WTC11 (cell line): ENCODE measurements around the gene LRR1. TPM values are rescaled to one million over a fixed set of nuclear protein-coding genes. Genes with fewer than 3 reads are reported as not detected.

Source experiments
- ATAC-seq: fragments of 200-7000 bp; cut with Tn5 transposase; 2 replicates; pipeline ENCODE4 v1.10.0; 2021; ENCODE audit warnings: mild to moderate bottlenecking, moderate library complexity
- CTCF ChIA-PET: fragments of 300-600 bp; sonication (Branson Sonifier 250); formaldehyde crosslinking; loops from one replicate; lab custom pipeline; 2021; ENCODE audit warnings: antibody characterized with exemption; lab: Charles Lee
- POLR2A ChIA-PET: fragments of 350-600 bp; sonication (Branson Sonifier 250); formaldehyde crosslinking; loops from one replicate; lab custom pipeline; 2021; ENCODE audit warnings: antibody characterized with exemption; lab: Charles Lee
- DNase-seq: peaks from one replicate; pipeline ENCODE4 v3.0.0; 2021; ENCODE audit warnings: low spot score
- H3K27ac Mint-ChIP-seq: 2 replicates; pipeline ENCODE4 v1.8.0; 2021; ENCODE audit warnings: mixed read lengths
- H3K27me3 Mint-ChIP-seq: 2 replicates; pipeline ENCODE4 v1.8.0; 2021; ENCODE audit warnings: low read depth, mild to moderate bottlenecking, moderate library complexity, mixed read lengths
- H3K36me3 Mint-ChIP-seq: 2 replicates; pipeline ENCODE4 v1.8.0; 2021; ENCODE audit warnings: mixed read lengths
- H3K4me1 Mint-ChIP-seq: 2 replicates; pipeline ENCODE4 v1.8.0; 2022; ENCODE audit warnings: mixed read lengths
- H3K4me3 Mint-ChIP-seq: 2 replicates; pipeline ENCODE4 v1.8.0; 2021; ENCODE audit warnings: mild to moderate bottlenecking, moderate library complexity, mixed read lengths
- H3K9me3 Mint-ChIP-seq: 2 replicates; pipeline ENCODE4 v1.8.0; 2021; ENCODE audit warnings: mixed read lengths
- E2F1 ChIP-seq: sonication (generic); formaldehyde crosslinking; IDR thresholded peaks from 2 replicates; pipeline ENCODE4 v1.8.0; 2022; ENCODE audit warnings: mild to moderate bottlenecking, missing genetic modification reagents
- ERG ChIP-seq: fragments of 250-450 bp; sonication (Bioruptor Pico); IDR thresholded peaks from 2 replicates; pipeline ENCODE4 v1.8.0; 2021; ENCODE audit warnings: mild to moderate bottlenecking
- ESRRA ChIP-seq: sonication (generic); formaldehyde crosslinking; IDR thresholded peaks from 2 replicates; pipeline ENCODE4 v1.8.1; 2022; ENCODE audit warnings: mild to moderate bottlenecking, missing genetic modification reagents, borderline replicate concordance
- IRF1 ChIP-seq: sonication (generic); formaldehyde crosslinking; IDR thresholded peaks from 2 replicates; pipeline ENCODE4 v1.8.0; 2023; ENCODE audit warnings: missing genetic modification reagents
- KAT7 ChIP-seq: sonication (generic); formaldehyde crosslinking; IDR thresholded peaks from 2 replicates; pipeline ENCODE4 v1.8.1; 2023; ENCODE audit warnings: missing genetic modification reagents, mild to moderate bottlenecking, borderline replicate concordance
- MLX ChIP-seq: sonication (generic); formaldehyde crosslinking; IDR thresholded peaks from 2 replicates; pipeline ENCODE4 v1.8.1; 2023; ENCODE audit warnings: mild to moderate bottlenecking, missing genetic modification reagents, moderate library complexity
- MYBL2 ChIP-seq: sonication (generic); formaldehyde crosslinking; IDR thresholded peaks from 2 replicates; pipeline ENCODE4 v1.8.1; 2023; ENCODE audit warnings: mild to moderate bottlenecking, moderate library complexity, missing genetic modification reagents
- NFYB ChIP-seq: sonication (generic); formaldehyde crosslinking; conservative IDR thresholded peaks from 2 replicates; pipeline ENCODE4 v1.8.0; 2022; ENCODE audit warnings: low read depth, missing genetic modification reagents
- SP1 ChIP-seq: sonication (generic); formaldehyde crosslinking; conservative IDR thresholded peaks from 2 replicates; pipeline ENCODE4 v1.8.1; 2022; ENCODE audit warnings: missing genetic modification reagents
- STAT6 ChIP-seq: sonication (generic); formaldehyde crosslinking; conservative IDR thresholded peaks from 2 replicates; pipeline ENCODE4 v1.8.1; 2023; ENCODE audit warnings: mild to moderate bottlenecking, low read depth, missing genetic modification reagents, moderate library complexity
- TEAD4 ChIP-seq: sonication (generic); formaldehyde crosslinking; IDR thresholded peaks from 2 replicates; pipeline ENCODE4 v1.8.0; 2022; ENCODE audit warnings: mild to moderate bottlenecking, missing genetic modification reagents
- ZBTB43 ChIP-seq: sonication (generic); formaldehyde crosslinking; IDR thresholded peaks from 2 replicates; pipeline ENCODE4 v1.8.1; 2023; ENCODE audit warnings: mild to moderate bottlenecking, missing genetic modification reagents
- ZMAT4 ChIP-seq: fragments of 250-450 bp; sonication (Bioruptor Pico); IDR thresholded peaks from 2 replicates; pipeline ENCODE4 v1.9.0; 2021; ENCODE audit warnings: mild to moderate bottlenecking
- ZNF423 ChIP-seq: fragments of 250-450 bp; sonication (Bioruptor Pico); IDR thresholded peaks from 2 replicates; pipeline ENCODE4 v2.1.2; 2022; ENCODE audit warnings: mild to moderate bottlenecking, moderate library complexity
- total RNA-seq: library from RNA; stranded (reverse); gene quantifications from 3 replicates; pipeline ENCODE4 v1.2.3, GENCODE V29; 2021

The LRR1 gene
- total RNA-seq, 1 experiment from 2014 or later = 42.6 TPM

GRCh38 chr14:49594347-49595091, 4.2 kb upstream of the LRR1 start:
- DNase-seq (no peak), ATAC-seq (no peak)
- H3K27me3 Mint-ChIP-seq = peaks cover 6% of the 10 kb centered on the region
- no peak overlapping the region for H3K4me3 Mint-ChIP-seq
- POLR2A ChIA-PET = interaction anchor here (1.0 to 1.1 kb wide), 2 partner anchors 8 to 26 kb away, joined by 4 to 5 read pairs; partner anchors contain the start of genes MGAT2 and RPL36AL
- H3K4me1 Mint-ChIP-seq = peaks cover 3% of the 10 kb centered on the region; the same call in 1 of the 2 replicates
- no peaks in the 10 kb centered on the region for H3K36me3 Mint-ChIP-seq
- H3K9me3 Mint-ChIP-seq = no peaks in the 10 kb centered on the region
- no peak for TF ChIP-seq E2F1 (CRISPR knock-in tag)
- TF ChIP-seq ZMAT4 (CRISPR knock-in tag) = no peak
- TF ChIP-seq TEAD4 (CRISPR knock-in tag) = no peak
- no peak for TF ChIP-seq KAT7 (CRISPR knock-in tag)
- no peak for TF ChIP-seq ESRRA (CRISPR knock-in tag)
- no peak for TF ChIP-seq STAT6 (CRISPR knock-in tag)
- no peak for TF ChIP-seq MLX (CRISPR knock-in tag)
- TF ChIP-seq SP1 (CRISPR knock-in tag) = no peak
- H3K27ac Mint-ChIP-seq = no peak overlapping the region
- CTCF ChIA-PET = interaction anchor here (5.5 kb wide), 1 partner anchor 8 kb away, joined by 43 read pairs; the partner anchor contains the start of gene RPS29

- no peaks in the 10 kb centered on the region for H3K9me3 Mint-ChIP-seq
- TF ChIP-seq IRF1 (CRISPR knock-in tag) (no peak), MYBL2 (CRISPR knock-in tag) (no peak), ZNF423 (no peak), ZBTB43 (CRISPR knock-in tag) (no peak), NFYB (CRISPR knock-in tag) (no peak), ERG (CRISPR knock-in tag) (no peak)
- ATAC-seq (peak; percentile 2; the same call in 1 of the 2 replicates), DNase-seq (no peak)
- H3K4me1 Mint-ChIP-seq = peaks cover 10% of the 10 kb centered on the region
- POLR2A ChIA-PET = interaction anchor here (0.6 to 4.1 kb wide), 5 partner anchors 13 to 216 kb away, joined by 3 to 26 read pairs (median 7); partner anchors contain the start of genes DNAAF2, MGAT2, RPL36AL and RPS29
- CTCF ChIA-PET = interaction anchor here (5.5 kb wide), 1 partner anchor 11 kb away, joined by 43 read pairs; the partner anchor contains the start of gene RPS29
- peak overlapping the region; percentile 84 for H3K4me3 Mint-ChIP-seq
- peaks cover 6% of the 10 kb centered on the region for H3K27me3 Mint-ChIP-seq
- peak overlapping the region; percentile 94 for H3K27ac Mint-ChIP-seq
- 0 out of 2 replicates have a peak, but pooled peaks cover 3% of the 10 kb centered on the region for H3K36me3 Mint-ChIP-seq
These were observed 603 bp upstream of the LRR1 start for GRCh38 chr14:49598189-49598484.
